Fibroblast of pulmonary artery (primary cell): Measurements from ENCODE around the gene RHEBL1.
A peak's percentile ranks its signal among the peaks of the same experiment; 100 is the strongest.

ENCODE experiments used
- DNase-seq: peaks from one replicate; pipeline ENCODE4 v3.0.0-alpha.2; 2010; ENCODE audit warnings: low read depth
- H3K4me3 ChIP-seq: replicated peaks from 2 replicates; pipeline ENCODE4 v1.5.1; 2011; ENCODE audit warnings: low read depth, mild to moderate bottlenecking, control low read depth, low read length, moderate library complexity
- TF ChIP-seq, protein P1 (sequence below): IDR thresholded peaks from 2 replicates; pipeline ENCODE4 v1.5.1; 2011; ENCODE audit warnings: mild to moderate bottlenecking, control low read depth, low read length, inconsistent platforms; ENCODE audit errors: missing control alignments

RHEBL1 gene, protein sequence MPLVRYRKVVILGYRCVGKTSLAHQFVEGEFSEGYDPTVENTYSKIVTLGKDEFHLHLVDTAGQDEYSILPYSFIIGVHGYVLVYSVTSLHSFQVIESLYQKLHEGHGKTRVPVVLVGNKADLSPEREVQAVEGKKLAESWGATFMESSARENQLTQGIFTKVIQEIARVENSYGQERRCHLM

DNA sequence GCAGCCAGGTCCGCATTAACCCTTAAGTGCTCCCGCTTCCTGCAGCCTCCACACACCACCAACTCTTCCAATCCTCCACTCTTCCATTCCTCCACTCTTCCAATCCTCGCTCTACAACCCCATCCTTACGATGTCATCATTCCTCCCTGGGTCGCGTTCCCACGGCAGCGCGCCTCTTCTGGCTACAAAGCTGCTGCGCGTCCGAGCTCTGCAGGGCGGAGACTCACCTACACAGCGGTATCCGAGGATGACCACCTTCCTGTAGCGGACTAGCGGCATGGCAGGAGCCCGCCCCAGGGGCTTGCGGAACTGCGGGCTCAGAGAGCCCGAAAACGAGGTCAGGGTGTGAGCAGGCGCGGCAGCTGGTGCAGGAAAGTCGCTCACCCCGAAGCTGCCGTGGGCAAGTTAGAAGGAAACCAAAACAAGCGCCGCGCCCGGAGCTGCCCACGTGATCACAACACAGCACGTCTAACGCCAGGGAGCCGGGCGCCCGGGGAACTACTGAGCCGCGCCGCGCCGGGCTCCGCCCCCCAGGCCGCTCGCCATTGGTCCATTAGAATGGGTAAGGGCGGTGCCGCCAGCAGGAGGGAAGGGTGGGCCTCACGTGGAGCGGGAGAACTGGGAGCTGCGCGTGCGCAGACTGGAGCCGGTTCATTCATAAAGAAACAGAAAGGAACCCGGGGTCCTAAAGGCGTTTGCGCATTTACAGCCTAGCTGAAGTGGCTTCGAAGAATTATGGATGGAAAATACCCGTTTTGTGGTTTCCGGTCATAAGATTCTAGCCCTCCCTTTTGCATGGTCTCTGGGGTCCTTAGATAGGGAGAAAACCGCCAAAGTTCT, at the start of gene RHEBL1:
Gene RHEBL1, minus strand, starts transcription at position 473 of the 840 bp plus-strand sequence. Its CDS starts 194 bp downstream, at position 279.
- TF ChIP-seq, protein P1, sequence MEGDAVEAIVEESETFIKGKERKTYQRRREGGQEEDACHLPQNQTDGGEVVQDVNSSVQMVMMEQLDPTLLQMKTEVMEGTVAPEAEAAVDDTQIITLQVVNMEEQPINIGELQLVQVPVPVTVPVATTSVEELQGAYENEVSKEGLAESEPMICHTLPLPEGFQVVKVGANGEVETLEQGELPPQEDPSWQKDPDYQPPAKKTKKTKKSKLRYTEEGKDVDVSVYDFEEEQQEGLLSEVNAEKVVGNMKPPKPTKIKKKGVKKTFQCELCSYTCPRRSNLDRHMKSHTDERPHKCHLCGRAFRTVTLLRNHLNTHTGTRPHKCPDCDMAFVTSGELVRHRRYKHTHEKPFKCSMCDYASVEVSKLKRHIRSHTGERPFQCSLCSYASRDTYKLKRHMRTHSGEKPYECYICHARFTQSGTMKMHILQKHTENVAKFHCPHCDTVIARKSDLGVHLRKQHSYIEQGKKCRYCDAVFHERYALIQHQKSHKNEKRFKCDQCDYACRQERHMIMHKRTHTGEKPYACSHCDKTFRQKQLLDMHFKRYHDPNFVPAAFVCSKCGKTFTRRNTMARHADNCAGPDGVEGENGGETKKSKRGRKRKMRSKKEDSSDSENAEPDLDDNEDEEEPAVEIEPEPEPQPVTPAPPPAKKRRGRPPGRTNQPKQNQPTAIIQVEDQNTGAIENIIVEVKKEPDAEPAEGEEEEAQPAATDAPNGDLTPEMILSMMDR, result peak; percentile 16
- peak within 1 kb of the TSS; percentile 90 for H3K4me3 ChIP-seq
- DNase-seq, result peak; percentile 96

DNA sequence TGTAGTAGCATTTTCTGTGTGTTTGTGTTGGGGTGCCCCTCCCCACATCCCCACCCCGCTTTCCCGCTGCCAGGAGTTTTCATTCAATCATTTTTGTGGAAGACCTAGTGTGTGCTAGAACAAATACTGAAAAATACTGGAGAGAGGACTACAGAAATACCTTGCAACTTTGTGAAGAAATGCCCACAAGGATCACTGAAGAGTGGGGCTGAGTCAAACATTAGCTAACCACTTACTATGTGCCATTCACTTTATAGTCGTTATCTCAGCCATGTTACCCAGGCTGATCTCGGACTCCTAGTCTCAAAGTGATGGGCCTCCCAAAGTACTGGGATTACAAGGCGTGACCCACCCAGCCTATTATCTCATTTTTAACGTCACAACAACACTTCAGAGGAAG, 41.4 kb upstream of the RHEBL1 start:
- H3K4me3 ChIP-seq, result peak overlapping the region; percentile 92
- TF ChIP-seq, protein P1, result no peak
- DNase-seq, result no peak

DNA sequence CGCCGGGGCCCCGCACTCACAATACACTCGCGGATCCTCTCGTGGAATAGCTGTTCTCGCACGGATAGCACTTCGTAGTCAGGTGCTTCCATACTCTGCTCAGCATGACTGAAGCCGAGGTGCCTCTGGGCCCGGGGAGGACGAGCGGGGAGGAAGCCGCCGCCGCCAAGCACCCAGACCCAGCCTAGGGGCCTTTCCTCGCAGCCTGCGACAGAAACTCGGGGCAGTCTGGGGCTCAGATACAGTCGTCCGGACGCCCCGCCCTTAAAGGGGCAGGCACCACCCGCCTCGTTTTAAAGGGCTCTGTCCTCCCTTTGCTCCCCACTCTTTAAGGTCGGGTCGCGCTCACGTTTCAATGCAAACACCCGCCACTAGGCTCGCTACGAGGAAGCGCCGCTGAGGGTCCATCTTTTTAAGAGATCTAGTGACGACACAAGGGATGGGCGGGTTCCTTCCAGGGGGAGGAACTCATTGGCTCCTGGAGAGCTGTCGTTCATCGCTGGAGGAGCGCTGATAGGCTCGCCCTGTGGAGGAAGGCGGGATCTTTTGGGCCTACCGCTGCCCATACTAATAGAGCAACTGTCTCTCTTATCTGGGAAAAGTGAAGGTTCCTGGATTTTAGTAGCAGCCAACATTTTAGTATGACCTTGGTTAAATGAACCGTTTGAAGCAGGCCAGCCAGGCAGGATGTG, 40.8 kb upstream of the RHEBL1 start, which contains the start of gene LMBR1L:
Gene LMBR1L, minus strand, starts transcription at position 384 of the 692 bp plus-strand sequence. Its CDS starts 292 bp downstream, at position 92.
- TF ChIP-seq, protein P1, result peak; percentile 44
- peak within 1 kb of the TSS; percentile 92 for H3K4me3 ChIP-seq
- DNase-seq, result peak; percentile 99

DNA sequence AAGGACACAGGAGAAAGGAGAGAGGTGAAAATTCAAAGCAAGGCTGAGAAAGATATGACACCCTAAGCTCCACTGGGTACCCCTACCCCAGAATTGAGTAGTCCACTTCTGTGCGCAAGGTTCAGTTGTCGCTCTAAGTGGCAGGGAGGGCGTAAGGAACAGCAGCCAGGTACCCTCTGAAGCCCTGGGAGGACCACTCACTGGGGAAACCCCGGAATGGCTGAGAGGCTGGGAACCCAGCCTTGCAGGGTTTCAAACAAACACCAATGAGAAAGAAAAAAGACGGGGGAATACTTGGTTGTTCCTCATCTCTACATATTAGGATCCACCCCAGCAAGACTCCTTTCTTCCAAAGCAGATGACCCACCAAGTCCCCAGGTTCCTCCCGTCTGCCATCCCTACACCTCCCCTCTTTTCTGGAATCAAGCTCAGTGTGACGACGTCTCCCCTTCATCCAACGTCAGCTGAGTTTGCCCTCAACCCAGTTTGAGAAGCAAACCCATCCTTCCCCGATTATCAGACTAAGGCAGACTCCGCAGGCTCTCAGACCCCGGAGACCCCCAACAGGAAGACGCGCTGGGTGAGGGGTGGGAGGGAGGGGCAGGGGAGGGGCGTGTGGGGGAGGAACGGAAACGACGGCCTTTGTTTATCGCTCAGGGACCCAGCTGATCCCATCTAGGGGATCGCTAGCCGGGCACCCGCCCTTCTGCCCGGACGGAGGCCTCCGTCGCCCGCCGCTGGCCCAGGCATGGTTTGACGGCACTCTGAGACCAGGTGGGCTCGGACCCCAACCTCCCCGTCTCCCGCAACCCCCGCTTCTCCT, 40.1 kb upstream of the RHEBL1 start:
- peak overlapping the region; percentile 92 for H3K4me3 ChIP-seq
- TF ChIP-seq, protein P1, result no peak
- DNase-seq, result no peak

DNA sequence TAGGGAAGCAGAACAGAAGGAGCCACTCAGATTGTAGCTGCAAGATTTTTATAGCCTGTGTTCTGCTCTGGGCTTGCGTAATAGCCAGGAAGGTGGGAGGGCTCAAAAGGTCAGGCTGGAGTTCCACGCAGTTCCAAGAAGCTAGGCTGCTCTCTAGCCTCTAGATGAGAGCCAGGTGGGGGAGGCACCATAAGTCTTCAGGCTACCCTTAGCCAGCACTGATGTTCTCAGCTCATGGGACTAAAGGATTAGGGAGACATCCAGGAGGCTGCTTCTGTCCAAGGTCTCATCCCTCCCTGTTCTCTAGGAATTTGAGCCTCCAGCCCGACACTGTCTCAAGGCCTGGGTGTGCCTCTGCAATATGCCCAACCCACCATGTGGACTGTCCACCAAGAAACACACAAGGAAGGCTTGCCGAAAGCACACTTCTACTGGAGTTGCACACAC, 39.2 kb upstream of the RHEBL1 start:
- TF ChIP-seq, protein P1, result no peak
- DNase-seq, result peak; percentile 77
- peak overlapping the region; percentile 92 for H3K4me3 ChIP-seq

DNA sequence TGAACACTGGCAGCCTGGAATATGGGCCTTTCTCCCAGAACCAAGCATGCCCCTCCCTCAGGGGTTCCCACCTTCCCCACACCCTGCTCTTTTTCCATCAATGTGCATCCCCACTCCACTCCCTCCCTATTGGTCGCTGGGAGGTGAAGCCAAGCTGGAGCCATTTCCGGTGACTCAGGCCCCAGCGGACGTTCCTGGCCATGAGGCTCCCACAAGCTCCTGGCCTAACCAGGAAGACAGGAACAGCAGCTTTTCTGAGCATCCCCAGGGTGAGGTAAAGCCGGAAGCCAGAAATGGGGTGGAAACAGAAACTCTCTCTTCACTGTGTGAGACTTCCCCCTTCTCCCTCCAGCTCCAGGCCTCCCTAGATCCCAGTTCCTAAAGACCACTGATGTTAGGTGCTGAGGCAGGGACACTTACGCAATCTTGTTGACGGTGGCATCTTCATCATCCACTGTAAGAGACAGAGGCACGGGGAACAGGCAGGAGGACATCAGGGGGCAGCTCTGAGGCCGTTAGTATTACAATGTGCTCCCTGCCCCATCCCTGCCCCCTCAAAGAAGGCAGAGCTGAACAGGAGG, 35.8 kb upstream of the RHEBL1 start:
- DNase-seq, result peak; percentile 55
- TF ChIP-seq, protein P1, result no peak
- no peak overlapping the region for H3K4me3 ChIP-seq
